IMR-90 (cell line): Measurements from ENCODE around the gene KCNMA1. TPM values are rescaled to one million over a fixed set of nuclear protein-coding genes. Genes with fewer than 3 reads are reported as not detected.

ENCODE experiments used
- ATAC-seq: fragments of 200-7000 bp; cut with Tn5 transposase; 2 replicates; pipeline ENCODE4 v1.9.1; 2020; ENCODE audit warnings: low read depth, mild to moderate bottlenecking, moderate library complexity
- BruUV-seq: library from RNA; stranded (reverse); fragments of 400-500 nt; replicated peaks from 2 replicates; lab custom pipeline; 2021; lab: Mats Ljungman, UMichigan
- CTCF ChIA-PET: fragments of 300-600 bp; formaldehyde crosslinking; extraction: SDS; loops from one replicate; lab custom pipeline; 2021; ENCODE audit warnings: antibody characterized with exemption; lab: Yijun Ruan, JAX
- POLR2A ChIA-PET: fragments of 300-600 bp; sonication (Branson Sonifier 250); formaldehyde crosslinking; loops from one replicate; lab custom pipeline; 2022; ENCODE audit warnings: antibody characterized with exemption; ENCODE audit not compliant: unreplicated experiment; lab: Charles Lee
- DNase-seq: peaks from one replicate; pipeline ENCODE4 v3.0.0; 2013
- H2AFZ ChIP-seq: replicated peaks from 2 replicates; pipeline ENCODE3; 2013; ENCODE audit warnings: low read length, mild to moderate bottlenecking; ENCODE audit not compliant: poor library complexity
- H2AK5ac ChIP-seq: 2 replicates; pipeline ENCODE4 v1.6.1; 2013; ENCODE audit warnings: low read depth, low read length, inconsistent platforms
- H2AK9ac ChIP-seq: replicated peaks from 2 replicates; pipeline ENCODE3; 2013; ENCODE audit warnings: mild to moderate bottlenecking, low read depth, low read length, moderate library complexity; ENCODE audit not compliant: poor library complexity
- H2BK120ac ChIP-seq: 2 replicates; pipeline ENCODE4 v1.6.1; 2013; ENCODE audit warnings: low read depth, low read length, inconsistent platforms
- H2BK15ac ChIP-seq: 3 replicates; pipeline ENCODE4 v1.6.1; 2013; ENCODE audit warnings: low read depth, low read length, inconsistent platforms
- H2BK20ac ChIP-seq: 2 replicates; pipeline ENCODE4 v1.6.1; 2013; ENCODE audit warnings: low read depth, mild to moderate bottlenecking, inconsistent platforms, low read length, moderate library complexity
- H2BK5ac ChIP-seq: 2 replicates; pipeline ENCODE4 v1.6.1; 2013; ENCODE audit warnings: mild to moderate bottlenecking, low read depth, low read length, inconsistent platforms; ENCODE audit not compliant: poor library complexity, severe bottlenecking
- H3K14ac ChIP-seq: replicated peaks from 2 replicates; pipeline ENCODE4 v1.6.1; 2013; ENCODE audit warnings: low read depth, low read length, inconsistent platforms
- H3K18ac ChIP-seq: 2 replicates; pipeline ENCODE4 v1.6.1; 2013; ENCODE audit warnings: low read depth, low read length, control low read depth
- H3K23ac ChIP-seq: 2 replicates; pipeline ENCODE4 v1.6.1; 2013; ENCODE audit warnings: low read depth, low read length, inconsistent platforms
- H3K27ac ChIP-seq: 2 replicates; pipeline ENCODE4 v1.5.1; 2013; ENCODE audit warnings: mild to moderate bottlenecking, control low read depth, low read length; ENCODE audit not compliant: insufficient read depth
- H3K27me3 ChIP-seq: 2 replicates; pipeline ENCODE4 v1.6.1; 2013; ENCODE audit warnings: low read length; ENCODE audit not compliant: control insufficient read depth, insufficient read depth
- H3K36me3 ChIP-seq: 2 replicates; pipeline ENCODE4 v1.6.1; 2013; ENCODE audit warnings: low read length, mixed read lengths; ENCODE audit not compliant: control insufficient read depth, insufficient read depth
- H3K4ac ChIP-seq: 2 replicates; pipeline ENCODE4 v1.6.1; 2013; ENCODE audit warnings: low read depth, low read length, inconsistent platforms
- H3K4me1 ChIP-seq: 2 replicates; pipeline ENCODE4 v1.6.1; 2013; ENCODE audit warnings: low read length, mixed read lengths; ENCODE audit not compliant: control insufficient read depth, insufficient read depth
- H3K4me2 ChIP-seq: 2 replicates; pipeline ENCODE4 v1.6.1; 2013; ENCODE audit warnings: low read depth, mild to moderate bottlenecking, control low read depth, low read length, moderate library complexity
- H3K4me3 ChIP-seq: 2 replicates; pipeline ENCODE4 v1.5.1; 2013; ENCODE audit warnings: low read depth, mild to moderate bottlenecking, control low read depth, low read length, moderate library complexity; ENCODE audit not compliant: insufficient read depth
- H3K56ac ChIP-seq: 2 replicates; pipeline ENCODE4 v1.6.1; 2013; ENCODE audit warnings: low read length, inconsistent platforms; ENCODE audit not compliant: insufficient read depth; ENCODE audit errors: extremely low read depth
- H3K79me1 ChIP-seq, 2 experiments: 2 replicates each; pipeline ENCODE4 v1.6.1; 2013; ENCODE audit warnings: low read length in 2 of 2, inconsistent platforms in 1 of 2, low read depth in 1 of 2
- H3K9ac ChIP-seq: 2 replicates; pipeline ENCODE4 v1.6.1; 2013; ENCODE audit warnings: low read depth, low read length, control low read depth
- H3K9me1 ChIP-seq: 2 replicates; pipeline ENCODE4 v1.6.1; 2013; ENCODE audit warnings: low read length, inconsistent platforms; ENCODE audit not compliant: insufficient read depth
- H3K9me3 ChIP-seq: 2 replicates; pipeline ENCODE4 v1.6.1; 2013; ENCODE audit warnings: low read length; ENCODE audit not compliant: control insufficient read depth, insufficient read depth
- H4K20me1 ChIP-seq: 2 replicates; pipeline ENCODE4 v1.6.1; 2013; ENCODE audit warnings: low read length, inconsistent platforms; ENCODE audit not compliant: insufficient read depth
- H4K5ac ChIP-seq: 2 replicates; pipeline ENCODE4 v1.6.1; 2013; ENCODE audit warnings: mild to moderate bottlenecking, low read depth, low read length, control low read depth
- H4K8ac ChIP-seq, 2 experiments: 2 replicates each; pipeline ENCODE4 v1.6.1; 2013; ENCODE audit warnings: low read depth in 2 of 2, low read length in 2 of 2, control low read depth in 1 of 2, inconsistent platforms in 1 of 2
- H4K91ac ChIP-seq: 2 replicates; pipeline ENCODE4 v1.6.1; 2013; ENCODE audit warnings: low read depth, low read length, inconsistent platforms; ENCODE audit not compliant: insufficient read depth
- BHLHE40 ChIP-seq: fragments of 150-350 bp; IDR thresholded peaks from 2 replicates; pipeline ENCODE4 v1.6.1; 2016; ENCODE audit warnings: mild to moderate bottlenecking, low read depth, low read length
- CHD1 ChIP-seq: IDR thresholded peaks from 2 replicates; pipeline ENCODE4 v1.6.1; 2012; ENCODE audit warnings: low read depth, low read length, improper control_type of control experiment
- MAFK ChIP-seq: IDR thresholded peaks from 2 replicates; pipeline ENCODE4 v1.6.1; 2012; ENCODE audit warnings: low read depth, low read length, improper control_type of control experiment
- POLR2A ChIP-seq: IDR thresholded peaks from 2 replicates; pipeline ENCODE4 v1.6.1; 2012; ENCODE audit warnings: mild to moderate bottlenecking, low read depth, low read length
- RCOR1 ChIP-seq: IDR thresholded peaks from 2 replicates; pipeline ENCODE4 v1.6.1; 2012; ENCODE audit warnings: mild to moderate bottlenecking, low read length, improper control_type of control experiment; ENCODE audit not compliant: insufficient replicate concordance
- WGBS, 2 experiments: methylation state at CpG; one replicate each; pipeline versions ENCODE4 v1.1.5 to v1.1.7; 2013; ENCODE audit warnings: missing lambda C conversion rate in 2 of 2; ENCODE audit not compliant: insufficient read length in 1 of 2; ENCODE audit errors: extremely low coverage in 2 of 2; 5-methylcytosine and 5-hydroxymethylcytosine counted together
- dilution Hi-C: fragments of 300-500 bp; cut with HindIII; formaldehyde crosslinking; loops from one replicate; pipeline ENCODE4 v1.14.3; 2018; ENCODE audit warnings: low sequenced_read_pairs; ENCODE audit not compliant: unreplicated experiment
- in situ Hi-C: fragments of 300-500 bp; cut with MboI; formaldehyde crosslinking; loops from 3 replicates; pipeline ENCODE4 v1.14.3; 2019; ENCODE audit warnings: low sequenced_read_pairs, inconsistent platforms, mixed read lengths
- intact Hi-C: fragments of 100-400 bp; cut with micrococcal nuclease; formaldehyde crosslinking; loops from 2 replicates; pipeline ENCODE4 v1.10.0; 2022
- polyA plus RNA-seq, 3 experiments: library from polyadenylated mRNA; depleted of rRNA; stranded (reverse); fragments of >200 nt; gene quantifications; 2 replicates each; pipeline ENCODE4 v1.2.3, GENCODE V29; 2012; ENCODE audit warnings: low replicate concordance in 1 of 3
- total RNA-seq: library from RNA; depleted of rRNA; stranded (reverse); fragments of >200 nt; gene quantifications from 2 replicates; pipeline ENCODE4 v1.2.3, GENCODE V29; 2012
- TF ChIP-seq, protein P1 (sequence below): fragments of 150-350 bp; IDR thresholded peaks from 2 replicates; pipeline ENCODE4 v1.6.1; 2017; ENCODE audit warnings: mild to moderate bottlenecking, antibody characterized with exemption, low read length, low read depth

KCNMA1 gene
- total and polyA plus RNA-seq, 2 of the 4 experiments (the other 2 are of a cell fraction) = 25.6 to 29.6 TPM

DNA sequence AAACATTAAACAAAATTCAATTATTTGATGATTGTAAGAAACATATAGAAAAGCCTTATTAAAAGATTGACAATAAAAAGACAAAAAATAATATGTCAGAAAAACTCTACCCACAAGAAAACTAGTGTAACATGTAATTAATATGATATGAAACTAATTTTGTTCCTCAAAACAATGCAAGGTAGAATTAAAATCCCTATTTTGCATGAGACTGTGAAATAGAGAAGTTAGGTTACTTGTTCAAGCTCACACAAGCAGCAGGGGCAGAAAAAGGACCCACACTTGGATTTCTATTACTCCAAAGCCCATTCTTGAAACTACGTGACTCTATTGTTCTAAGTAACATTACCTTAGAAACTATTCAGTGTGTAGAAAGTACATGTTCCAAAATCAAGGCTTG is 96.4 kb downstream of the KCNMA1 start:
- BruUV-seq = no TSS peak
- Histone ChIP-seq H2AFZ (no peak overlapping the region), H2BK5ac (no peak overlapping the region), H3K9me1 (peaks cover 4% of the 10 kb centered on the region; the same call in 1 of the 2 replicates), H3K4me2 (no peak overlapping the region), H2AK9ac (no peak overlapping the region), H3K79me1 (peaks cover 0 to 10% of the 10 kb centered on the region in 2 experiments; a peak in 1 of 4 replicates), H4K8ac (no peak overlapping the region), H3K56ac (no peak overlapping the region), H4K91ac (no peak overlapping the region), H2BK15ac (no peak overlapping the region; the same call in 2 of the 3 replicates), H4K20me1 (no peaks in the 10 kb centered on the region), H3K14ac (no peak overlapping the region), H4K5ac (no peak overlapping the region), H2BK20ac (no peak overlapping the region), H3K27ac (no peak overlapping the region), H3K23ac (no peak overlapping the region), H3K36me3 (no peaks in the 10 kb centered on the region), H3K4me1 (peaks cover 6% of the 10 kb centered on the region; the same call in 1 of the 2 replicates), H2AK5ac (no peak overlapping the region), H3K9me3 (no peaks in the 10 kb centered on the region), H3K18ac (no peak overlapping the region), H2BK120ac (no peak overlapping the region), H3K4ac (no peak overlapping the region), H3K4me3 (no peak overlapping the region), H3K27me3 (no peaks in the 10 kb centered on the region), H3K9ac (no peak overlapping the region)
- ChIA-PET CTCF (interaction anchor here (1.0 kb wide), 1 partner anchor 12 kb away, joined by 3 read pairs; no protein-coding TSS in a partner anchor), POLR2A (no interaction called here)
- dilution Hi-C loops = no loop called here
- in situ Hi-C loops = no loop called here
- ATAC-seq (no peak), DNase-seq (no peak)
- TF ChIP-seq, protein P1, sequence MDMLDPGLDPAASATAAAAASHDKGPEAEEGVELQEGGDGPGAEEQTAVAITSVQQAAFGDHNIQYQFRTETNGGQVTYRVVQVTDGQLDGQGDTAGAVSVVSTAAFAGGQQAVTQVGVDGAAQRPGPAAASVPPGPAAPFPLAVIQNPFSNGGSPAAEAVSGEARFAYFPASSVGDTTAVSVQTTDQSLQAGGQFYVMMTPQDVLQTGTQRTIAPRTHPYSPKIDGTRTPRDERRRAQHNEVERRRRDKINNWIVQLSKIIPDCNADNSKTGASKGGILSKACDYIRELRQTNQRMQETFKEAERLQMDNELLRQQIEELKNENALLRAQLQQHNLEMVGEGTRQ = no peak
- TF ChIP-seq POLR2A (no peak), CHD1 (no peak), RCOR1 (no peak), BHLHE40 (no peak), MAFK (no peak)
- intact Hi-C loops = no loop called here
- WGBS, 2 experiments = no CpG with 5 or more reads among the region's 1 CpG
